H9 (cell line): Measurements from ENCODE around the gene LMCD1. TPM values are rescaled to one million over a fixed set of nuclear protein-coding genes. Genes with fewer than 3 reads are reported as not detected.

Experiments used
- DNase-seq: peaks from one replicate; pipeline ENCODE4 v3.0.0-alpha.2; 2017
- H2AFZ ChIP-seq: one replicate; pipeline ENCODE4 v1.6.1; 2013; ENCODE audit warnings: mild to moderate bottlenecking, low read length, control low read depth, moderate library complexity
- H2AK5ac ChIP-seq: 2 replicates; pipeline ENCODE4 v1.6.1; 2013; ENCODE audit warnings: low read length, control low read depth, mixed read lengths; ENCODE audit not compliant: insufficient read length
- H2BK120ac ChIP-seq: one replicate; pipeline ENCODE4 v1.6.1; 2013; ENCODE audit warnings: low read depth, mild to moderate bottlenecking, low read length, control low read depth, inconsistent platforms; ENCODE audit not compliant: poor library complexity, severe bottlenecking
- H2BK12ac ChIP-seq: 2 replicates; pipeline ENCODE4 v1.6.1; 2013; ENCODE audit warnings: low read length, control low read depth, mixed read lengths, low read depth; ENCODE audit not compliant: insufficient read length
- H2BK15ac ChIP-seq: 2 replicates; pipeline ENCODE4 v1.6.1; 2013; ENCODE audit warnings: low read depth, low read length, control low read depth
- H2BK20ac ChIP-seq: one replicate; pipeline ENCODE4 v1.6.1; 2013; ENCODE audit warnings: low read depth, mild to moderate bottlenecking, low read length, control low read depth, inconsistent platforms; ENCODE audit not compliant: poor library complexity, severe bottlenecking
- H2BK5ac ChIP-seq: 2 replicates; pipeline ENCODE4 v1.6.1; 2013; ENCODE audit warnings: low read length, control low read depth, mixed read lengths; ENCODE audit not compliant: insufficient read length
- H3K14ac ChIP-seq: 2 replicates; pipeline ENCODE4 v1.6.1; 2013; ENCODE audit warnings: low read length, control low read depth; ENCODE audit not compliant: insufficient read depth
- H3K18ac ChIP-seq: 2 replicates; pipeline ENCODE4 v1.6.1; 2013; ENCODE audit warnings: low read depth, mild to moderate bottlenecking, mixed read lengths, low read length, control low read depth; ENCODE audit not compliant: insufficient read length
- H3K23ac ChIP-seq: 2 replicates; pipeline ENCODE4 v1.6.1; 2013; ENCODE audit warnings: low read length, control low read depth, mixed read lengths, low read depth; ENCODE audit not compliant: insufficient read length
- H3K23me2 ChIP-seq: 2 replicates; pipeline ENCODE4 v1.6.1; 2013; ENCODE audit warnings: low read depth, mild to moderate bottlenecking, mixed read lengths, low read length, control low read depth; ENCODE audit not compliant: insufficient read length, poor library complexity, severe bottlenecking
- H3K27ac ChIP-seq: 2 replicates; pipeline ENCODE4 v1.5.1; 2013; ENCODE audit warnings: low read length, control low read depth, mixed read lengths, low read depth; ENCODE audit not compliant: insufficient read length
- H3K27me3 ChIP-seq: 2 replicates; pipeline ENCODE4 v1.6.1; 2013; ENCODE audit warnings: low read length, control low read depth, inconsistent platforms; ENCODE audit not compliant: insufficient read depth
- H3K4ac ChIP-seq: 2 replicates; pipeline ENCODE4 v1.6.1; 2013; ENCODE audit warnings: low read depth, mild to moderate bottlenecking, control low read depth, inconsistent platforms, low read length, moderate library complexity
- H3K4me1 ChIP-seq: 2 replicates; pipeline ENCODE4 v1.6.1; 2013; ENCODE audit warnings: low read length, control low read depth, inconsistent platforms; ENCODE audit not compliant: insufficient read depth
- H3K4me2 ChIP-seq: 2 replicates; pipeline ENCODE4 v1.6.1; 2013; ENCODE audit warnings: low read length, control low read depth, mixed read lengths; ENCODE audit not compliant: insufficient read length, insufficient read depth
- H3K56ac ChIP-seq: 2 replicates; pipeline ENCODE4 v1.6.1; 2013; ENCODE audit warnings: low read depth, mild to moderate bottlenecking, mixed read lengths, low read length, control low read depth; ENCODE audit not compliant: insufficient read length
- H3K79me1 ChIP-seq: 2 replicates; pipeline ENCODE4 v1.6.1; 2013; ENCODE audit warnings: low read depth, mild to moderate bottlenecking, moderate library complexity, low read length, control low read depth, inconsistent platforms; ENCODE audit not compliant: insufficient read depth, poor library complexity, severe bottlenecking
- H3K79me2 ChIP-seq: 2 replicates; pipeline ENCODE4 v1.6.1; 2013; ENCODE audit warnings: low read length, control low read depth, inconsistent platforms; ENCODE audit not compliant: insufficient read depth
- H3K9ac ChIP-seq: 2 replicates; pipeline ENCODE4 v1.6.1; 2013; ENCODE audit warnings: low read length, control low read depth, mixed read lengths; ENCODE audit not compliant: insufficient read length; ENCODE audit errors: extremely low read depth
- H3K9me3 ChIP-seq: one replicate; pipeline ENCODE4 v1.6.1; 2013; ENCODE audit warnings: low read depth, low read length, inconsistent platforms; ENCODE audit not compliant: control insufficient read depth
- H3T11ph ChIP-seq: one replicate; pipeline ENCODE4 v1.6.1; 2013; ENCODE audit warnings: mild to moderate bottlenecking, low read length, control low read depth, inconsistent platforms
- H4K20me1 ChIP-seq: one replicate; pipeline ENCODE4 v1.6.1; 2013; ENCODE audit not compliant: control insufficient read depth, insufficient read length, insufficient read depth
- H4K5ac ChIP-seq: 2 replicates; pipeline ENCODE4 v1.6.1; 2013; ENCODE audit warnings: low read depth, mild to moderate bottlenecking, mixed read lengths, low read length, control low read depth; ENCODE audit not compliant: insufficient read length
- H4K8ac ChIP-seq: replicated peaks from 2 replicates; pipeline ENCODE4 v1.6.1; 2013; ENCODE audit warnings: low read length, control low read depth, mixed read lengths, low read depth; ENCODE audit not compliant: insufficient read length
- H4K91ac ChIP-seq: 2 replicates; pipeline ENCODE4 v1.6.1; 2013; ENCODE audit warnings: low read depth, mild to moderate bottlenecking, moderate library complexity, mixed read lengths, low read length, control low read depth; ENCODE audit not compliant: insufficient read length
- H3K27ac Mint-ChIP-seq, 3 experiments: 2 replicates in 2 of 3; 3 replicates in 1 of 3; pipeline ENCODE4 v1.8.0; 2020 to 2021; ENCODE audit warnings: mixed read lengths in 3 of 3, mild to moderate bottlenecking in 1 of 3, moderate library complexity in 1 of 3
- H3K27me3 Mint-ChIP-seq: 2 replicates; pipeline ENCODE4 v1.8.0; 2021; ENCODE audit warnings: low read depth, mild to moderate bottlenecking, moderate library complexity, mixed read lengths
- H3K36me3 Mint-ChIP-seq, 3 experiments: 2 replicates in 2 of 3; 3 replicates in 1 of 3; pipeline ENCODE4 v1.8.0; 2020 to 2021; ENCODE audit warnings: low read depth in 3 of 3, mixed read lengths in 3 of 3; ENCODE audit not compliant: insufficient read depth in 1 of 3
- H3K4me1 Mint-ChIP-seq, 2 experiments: 2 replicates each; pipeline ENCODE4 v1.8.0; 2020; ENCODE audit warnings: mixed read lengths in 2 of 2
- H3K4me3 Mint-ChIP-seq, 2 experiments: 2 replicates in 1 of 2; 3 replicates in 1 of 2; pipeline ENCODE4 v1.8.0; 2020 to 2021; ENCODE audit warnings: mild to moderate bottlenecking in 2 of 2, mixed read lengths in 2 of 2, moderate library complexity in 1 of 2
- H3K9me3 Mint-ChIP-seq, 2 experiments: 2 replicates in 1 of 2; 3 replicates in 1 of 2; pipeline ENCODE4 v1.8.0; 2020; ENCODE audit warnings: mild to moderate bottlenecking in 2 of 2, mixed read lengths in 2 of 2, moderate library complexity in 1 of 2
- CTCF ChIP-seq: fragments of 200-600 bp; sonication (generic); conservative IDR thresholded peaks from 3 replicates; pipeline ENCODE4 v1.8.0; 2021; ENCODE audit warnings: antibody characterized with exemption, mild to moderate bottlenecking
- WGBS: extraction: QIAGEN DNeasy Blood & Tissue Kit; methylation state at CpG from one replicate; pipeline ENCODE4 v1.1.7; 2013; ENCODE audit warnings: missing lambda C conversion rate, low lambda C conversion rate, mixed read lengths; ENCODE audit not compliant: insufficient read length; ENCODE audit errors: extremely low coverage; 5-methylcytosine and 5-hydroxymethylcytosine counted together
- total RNA-seq: library from RNA; stranded (reverse); gene quantifications from 2 replicates; pipeline ENCODE4 v1.2.1, GENCODE V29; 2021

The LMCD1 gene
- total RNA-seq, 1 experiment from 2014 or later = 19.2 TPM

GRCh38 chr3:8567784-8568575 is 66.4 kb downstream of the LMCD1 start:
- Histone ChIP-seq H2BK120ac (no peak overlapping the region), H2BK12ac (no peak overlapping the region), H3K27ac (no peak overlapping the region), H3K23me2 (no peaks in the 10 kb centered on the region), H3K9me3 (no peaks in the 10 kb centered on the region), H3K79me1 (no peaks in the 10 kb centered on the region), H3K27me3 (no peaks in the 10 kb centered on the region), H4K91ac (no peak overlapping the region), H4K20me1 (no peaks in the 10 kb centered on the region), H2BK15ac (no peak overlapping the region), H4K8ac (no peak overlapping the region), H3K79me2 (no peaks in the 10 kb centered on the region), H3K4ac (no peak overlapping the region), H2AK5ac (no peak overlapping the region), H3K18ac (no peak overlapping the region), H3K9ac (no peak overlapping the region), H2BK5ac (no peak overlapping the region), H2BK20ac (no peak overlapping the region), H3K4me2 (no peak overlapping the region), H2AFZ (no peak overlapping the region), H3K4me1 (no peaks in the 10 kb centered on the region), H3K14ac (no peak overlapping the region), H3T11ph (no peak overlapping the region), H4K5ac (no peak overlapping the region), H3K23ac (no peak overlapping the region), H3K56ac (no peak overlapping the region)
- H3K27me3 Mint-ChIP-seq = no peaks in the 10 kb centered on the region
- no peak for DNase-seq
- WGBS = no CpG with 5 or more reads among the region's 7 CpGs
- no peaks in the 10 kb centered on the region for H3K4me1 Mint-ChIP-seq
- no peak overlapping the region for H3K27ac Mint-ChIP-seq
- H3K36me3 Mint-ChIP-seq = peaks cover 3 to 37% (median 15%) of the 10 kb centered on the region in 3 experiments; a peak in 5 of 7 replicates
- no peaks in the 10 kb centered on the region for H3K9me3 Mint-ChIP-seq
- H3K4me3 Mint-ChIP-seq = no peak overlapping the region
- TF ChIP-seq CTCF = no peak
